ENCODE data around the gene METTL22. TPM values are rescaled to one million over a fixed set of nuclear protein-coding genes. Genes with fewer than 3 reads are reported as not detected.

Gene METTL22
- total and polyA plus RNA-seq, 2 experiments from 2014 or later, result 17.6 to 19.7 TPM

DNA sequence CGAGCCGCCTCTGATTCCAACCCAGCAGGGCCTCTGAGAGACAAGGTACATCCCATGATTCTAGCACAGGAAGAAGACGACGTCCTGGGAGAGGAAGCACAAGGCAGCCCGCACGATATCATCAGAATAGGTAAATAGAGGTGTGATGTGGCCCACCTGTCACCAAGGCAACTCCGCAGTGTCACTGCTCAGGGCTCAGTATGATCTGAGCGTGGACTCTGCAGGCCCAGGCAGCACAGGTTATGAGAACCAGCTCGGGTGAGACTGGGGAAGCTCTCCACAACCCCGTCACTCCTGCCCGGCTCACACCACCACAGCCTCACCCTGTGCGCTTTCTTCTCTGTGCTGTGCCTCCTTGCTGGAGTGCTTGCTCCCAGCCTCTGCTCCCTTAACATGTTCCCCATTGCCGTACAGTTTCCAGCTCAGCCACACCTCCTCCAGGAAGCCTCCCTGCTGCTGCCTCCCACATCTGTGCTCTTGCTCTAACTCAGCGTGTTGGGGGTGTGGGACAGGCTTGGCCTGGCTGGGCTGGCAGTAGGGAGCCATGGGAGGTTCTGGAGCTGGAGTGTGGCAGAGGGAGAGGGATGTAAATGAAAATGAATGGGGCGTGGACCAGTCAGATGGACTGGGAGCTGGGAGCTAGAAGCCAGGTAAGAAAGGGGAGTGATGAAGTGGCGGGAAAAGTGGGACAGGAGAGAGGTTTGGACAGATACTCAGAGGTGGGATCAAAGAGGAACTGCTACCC is 7.7 kb downstream of the METTL22 start:
- Histone ChIP-seq H3K4me1 (ENCODE audit: insufficient read depth) (no peaks in the 10 kb centered on the region), H3K4me2 (no peak overlapping the region), H3K79me2 (peaks cover 15% of the 10 kb centered on the region), H3K9me2 (replicated peaks; ENCODE audit: insufficient read depth) (no peaks in the 10 kb centered on the region), H3K27ac (no peak overlapping the region), H2AFZ (no peak overlapping the region), H3K36me3 (replicated peaks; ENCODE audit: insufficient read depth, low read depth) (peaks cover 4% of the 10 kb centered on the region), H3K4me3 (no peak overlapping the region), H4K20me1 (ENCODE audit: insufficient read depth, poor library complexity, severe bottlenecking) (peaks cover 6% of the 10 kb centered on the region), H3K9me3 (ENCODE audit: low read depth) (no peaks in the 10 kb centered on the region), H3K27me3 (no peaks in the 10 kb centered on the region)
- TF ChIP-seq EZH2phosphoT487 (IDR thresholded peaks at IDR 0.05; ENCODE audit: low read depth, severe bottlenecking, unreplicated experiment) (no peak), EZH2 (IDR thresholded peaks at IDR 0.05; ENCODE audit: borderline replicate concordance) (no peak)
- TF ChIP-seq, protein P1, sequence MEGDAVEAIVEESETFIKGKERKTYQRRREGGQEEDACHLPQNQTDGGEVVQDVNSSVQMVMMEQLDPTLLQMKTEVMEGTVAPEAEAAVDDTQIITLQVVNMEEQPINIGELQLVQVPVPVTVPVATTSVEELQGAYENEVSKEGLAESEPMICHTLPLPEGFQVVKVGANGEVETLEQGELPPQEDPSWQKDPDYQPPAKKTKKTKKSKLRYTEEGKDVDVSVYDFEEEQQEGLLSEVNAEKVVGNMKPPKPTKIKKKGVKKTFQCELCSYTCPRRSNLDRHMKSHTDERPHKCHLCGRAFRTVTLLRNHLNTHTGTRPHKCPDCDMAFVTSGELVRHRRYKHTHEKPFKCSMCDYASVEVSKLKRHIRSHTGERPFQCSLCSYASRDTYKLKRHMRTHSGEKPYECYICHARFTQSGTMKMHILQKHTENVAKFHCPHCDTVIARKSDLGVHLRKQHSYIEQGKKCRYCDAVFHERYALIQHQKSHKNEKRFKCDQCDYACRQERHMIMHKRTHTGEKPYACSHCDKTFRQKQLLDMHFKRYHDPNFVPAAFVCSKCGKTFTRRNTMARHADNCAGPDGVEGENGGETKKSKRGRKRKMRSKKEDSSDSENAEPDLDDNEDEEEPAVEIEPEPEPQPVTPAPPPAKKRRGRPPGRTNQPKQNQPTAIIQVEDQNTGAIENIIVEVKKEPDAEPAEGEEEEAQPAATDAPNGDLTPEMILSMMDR (IDR thresholded peaks at IDR 0.05; ENCODE audit: poor library complexity), result no peak
- DNase-seq (ENCODE audit: low spot score), result no peak
- WGBS (ENCODE audit: low lambda C conversion rate, missing lambda C conversion rate), result over 99% methylated on average over 14 of the region's 16 CpGs

DNA sequence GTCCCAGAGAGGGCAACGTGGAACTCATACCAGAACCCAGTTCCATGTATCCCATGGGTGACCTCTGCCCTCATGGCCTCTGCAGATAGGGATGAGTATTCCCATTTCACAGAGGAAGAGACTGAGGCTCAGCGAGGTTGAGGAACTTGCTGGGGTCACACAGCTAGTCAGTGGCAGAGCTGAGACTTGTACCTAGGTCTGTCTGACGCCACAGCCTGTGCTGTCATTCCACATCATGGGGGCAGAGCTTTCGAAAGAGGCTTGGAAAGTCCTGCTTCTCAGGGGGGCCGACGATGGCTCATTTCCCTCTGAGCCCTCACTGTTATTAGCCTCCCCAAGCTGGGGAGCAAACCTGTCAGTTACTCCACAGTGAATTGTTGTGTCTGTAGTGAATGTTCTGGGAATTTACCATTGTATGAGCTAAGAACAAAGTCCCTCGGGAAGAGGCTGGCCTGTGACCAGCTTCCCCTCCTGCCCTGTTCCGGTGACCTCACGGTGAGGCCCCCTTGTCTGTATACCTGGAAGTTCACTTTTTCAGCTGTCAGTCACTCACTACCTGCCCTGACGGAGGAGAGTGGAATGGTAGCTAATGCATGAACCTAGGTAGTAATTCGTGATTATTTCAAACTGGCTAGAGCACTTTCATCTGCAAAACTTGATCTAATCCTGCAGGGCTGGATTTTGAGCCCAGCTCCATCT is 8.9 kb downstream of the METTL22 start:
- H3K4me2 ChIP-seq, result no peak overlapping the region
- H3K27ac ChIP-seq, result no peak overlapping the region
- no peaks in the 10 kb centered on the region for H3K4me1 ChIP-seq (ENCODE audit: insufficient read depth)
- peaks cover 4% of the 10 kb centered on the region for H3K36me3 ChIP-seq (replicated peaks; ENCODE audit: insufficient read depth, low read depth)
- H3K27me3 ChIP-seq, result no peaks in the 10 kb centered on the region
- no peaks in the 10 kb centered on the region for H3K9me3 ChIP-seq (ENCODE audit: low read depth)
- DNase-seq (ENCODE audit: low spot score), result no peak
- H3K9me2 ChIP-seq (replicated peaks; ENCODE audit: insufficient read depth), result no peaks in the 10 kb centered on the region
- 87% methylated on average over 11 of the region's 11 CpGs for WGBS (ENCODE audit: low lambda C conversion rate, missing lambda C conversion rate)
- H2AFZ ChIP-seq, result no peak overlapping the region
- H3K4me3 ChIP-seq, result no peak overlapping the region
- peaks cover 3% of the 10 kb centered on the region for H3K79me2 ChIP-seq
- TF ChIP-seq, protein P1 (IDR thresholded peaks at IDR 0.05; ENCODE audit: poor library complexity), result no peak
- TF ChIP-seq EZH2 (IDR thresholded peaks at IDR 0.05; ENCODE audit: borderline replicate concordance), result no peak
- TF ChIP-seq EZH2phosphoT487 (IDR thresholded peaks at IDR 0.05; ENCODE audit: low read depth, severe bottlenecking, unreplicated experiment), result no peak
- peaks cover 4% of the 10 kb centered on the region for H4K20me1 ChIP-seq (ENCODE audit: insufficient read depth, poor library complexity, severe bottlenecking)

DNA sequence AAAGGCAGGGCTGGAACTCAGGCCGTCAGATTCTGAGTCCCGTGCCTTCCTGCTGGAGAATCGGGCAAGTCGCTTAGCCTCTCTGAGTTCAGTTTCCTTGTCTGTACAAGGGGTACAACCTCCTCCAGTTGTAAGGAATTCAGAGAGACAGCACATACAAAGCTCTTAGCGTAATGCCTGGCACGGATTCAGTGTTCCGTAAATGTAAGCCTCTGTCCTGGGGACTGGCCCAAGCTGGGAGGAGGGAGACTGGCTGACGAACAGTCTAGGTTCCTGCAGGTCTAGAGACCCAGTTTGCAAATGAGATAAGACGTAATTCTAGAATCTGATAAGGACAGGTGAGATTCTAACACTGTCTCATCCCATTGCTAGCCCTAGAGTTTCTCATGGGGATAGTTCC is 9.9 kb downstream of the METTL22 start:
- DNase-seq (ENCODE audit: low spot score), result no peak
- H2AFZ ChIP-seq, result no peak overlapping the region
- peaks cover 4% of the 10 kb centered on the region for H3K36me3 ChIP-seq (replicated peaks; ENCODE audit: insufficient read depth, low read depth)
- H3K4me3 ChIP-seq, result no peak overlapping the region
- no peaks in the 10 kb centered on the region for H3K27me3 ChIP-seq
- no peaks in the 10 kb centered on the region for H3K9me2 ChIP-seq (replicated peaks; ENCODE audit: insufficient read depth)
- H3K9me3 ChIP-seq (ENCODE audit: low read depth), result no peaks in the 10 kb centered on the region
- 89% methylated on average over 9 of the region's 9 CpGs for WGBS (ENCODE audit: low lambda C conversion rate, missing lambda C conversion rate)
- TF ChIP-seq EZH2phosphoT487 (IDR thresholded peaks at IDR 0.05; ENCODE audit: low read depth, severe bottlenecking, unreplicated experiment) (no peak), EZH2 (IDR thresholded peaks at IDR 0.05; ENCODE audit: borderline replicate concordance) (no peak)
- TF ChIP-seq, protein P1 (IDR thresholded peaks at IDR 0.05; ENCODE audit: poor library complexity), result no peak
- H3K4me2 ChIP-seq, result no peak overlapping the region
- peaks cover 4% of the 10 kb centered on the region for H4K20me1 ChIP-seq (ENCODE audit: insufficient read depth, poor library complexity, severe bottlenecking)
- H3K4me1 ChIP-seq (ENCODE audit: insufficient read depth), result no peaks in the 10 kb centered on the region
- H3K79me2 ChIP-seq, result no peaks in the 10 kb centered on the region
- H3K27ac ChIP-seq, result no peak overlapping the region

All from hepatocyte (in vitro differentiated cells).